ENCODE data around the gene CCL15.

GRCh38 chr17:35978346-35978745 is 23.0 kb downstream of the CCL15 start:
- TF ChIP-seq FOXM1 (IDR thresholded peaks at IDR 0.05; ENCODE audit: borderline replicate concordance) (no peak), FOXK2 (IDR thresholded peaks at IDR 0.05) (no peak), LEF1 (IDR thresholded peaks at IDR 0.05; ENCODE audit: borderline replicate concordance) (no peak), SP1 (IDR thresholded peaks at IDR 0.05) (no peak), SUZ12 (IDR thresholded peaks at IDR 0.05) (no peak), ARNT (IDR thresholded peaks at IDR 0.05) (no peak), TARDBP (IDR thresholded peaks at IDR 0.05) (no peak), HDGF (IDR thresholded peaks at IDR 0.05; ENCODE audit: borderline replicate concordance) (no peak), BHLHE40 (IDR thresholded peaks at IDR 0.05; ENCODE audit: borderline replicate concordance) (no peak)
